ENCODE data around the gene OR7A5. TPM values are rescaled to one million over a fixed set of nuclear protein-coding genes. Genes with fewer than 3 reads are reported as not detected.

Gene OR7A5
- total and polyA plus RNA-seq, 8 donors, result not detected

GRCh38 chr19:14826006-14826405, 9.0 kb downstream of the OR7A5 start:
- Histone ChIP-seq H3K27ac (no peak overlapping the region), H3K4me1 (no peaks in the 10 kb centered on the region), H3K27me3 (peaks cover 0 to 17% (median 2%) of the 10 kb centered on the region in 3 donors), H3K4me3 (no peak overlapping the region), H3K9me3 (peaks cover 0 to 16% (median 7%) of the 10 kb centered on the region in 4 donors), H3K36me3 (no peaks in the 10 kb centered on the region)
- TF ChIP-seq CTCF (IDR thresholded peaks at IDR 0.05) (no peak), POLR2A (IDR thresholded peaks at IDR 0.05) (no peak), POLR2AphosphoS5 (IDR thresholded peaks at IDR 0.05) (no peak), EP300 (IDR thresholded peaks at IDR 0.05) (no peak)
- WGBS, 5 donors, result 87 to 91% (median 89%) methylated on average over 2 of the region's 2 CpGs
- intact Hi-C loops (cut with DNase I; ENCODE audit: low total_unique reads), result no loop called here
- no peak for DNase-seq

- Histone ChIP-seq H3K4me1 (no peaks in the 10 kb centered on the region), H3K27me3 (peaks cover 0 to 17% (median 2%) of the 10 kb centered on the region in 3 donors), H3K4me3 (no peak overlapping the region), H3K27ac (no peak overlapping the region), H3K36me3 (no peaks in the 10 kb centered on the region), H3K9me3 (peaks cover 0 to 16% (median 7%) of the 10 kb centered on the region in 4 donors)
- intact Hi-C loops (cut with DNase I; ENCODE audit: low total_unique reads), result no loop called here
- 59 to 69% (median 60%) methylated on average over 6 of the region's 6 CpGs for WGBS, 5 donors
- no peak for TF ChIP-seq CTCF (IDR thresholded peaks at IDR 0.05)
- no peak for TF ChIP-seq POLR2A (IDR thresholded peaks at IDR 0.05)
- no peak for TF ChIP-seq EP300 (IDR thresholded peaks at IDR 0.05)
- TF ChIP-seq POLR2AphosphoS5 (IDR thresholded peaks at IDR 0.05), result no peak
- DNase-seq, result peak in 1 of 2 donors; percentile 9
Measured at GRCh38 chr19:14821937-14822336, 13.0 kb downstream of the OR7A5 start.

- no peak for DNase-seq
- intact Hi-C loops (cut with DNase I; ENCODE audit: low total_unique reads), result no loop called here
- no peak overlapping the region for H3K4me3 ChIP-seq
- no peak for TF ChIP-seq EP300 (IDR thresholded peaks at IDR 0.05)
- 46 to 73% (median 60%) methylated on average over 8 of the region's 8 CpGs for WGBS, 5 donors
- no peaks in the 10 kb centered on the region for H3K36me3 ChIP-seq
- no peaks in the 10 kb centered on the region for H3K27me3 ChIP-seq
- H3K27ac ChIP-seq, result no peak overlapping the region
- H3K9me3 ChIP-seq, result no peaks in the 10 kb centered on the region
- H3K4me1 ChIP-seq, result no peaks in the 10 kb centered on the region
Measured at GRCh38 chr19:14818588-14818987, 16.4 kb downstream of the OR7A5 start.

GRCh38 chr19:14817052-14817451, 17.9 kb downstream of the OR7A5 start:
- intact Hi-C loops (cut with DNase I; ENCODE audit: low total_unique reads), result no loop called here
- Histone ChIP-seq H3K27me3 (no peaks in the 10 kb centered on the region), H3K4me1 (no peaks in the 10 kb centered on the region), H3K36me3 (no peaks in the 10 kb centered on the region), H3K4me3 (no peak overlapping the region), H3K27ac (no peak overlapping the region), H3K9me3 (no peaks in the 10 kb centered on the region)
- TF ChIP-seq EP300 (IDR thresholded peaks at IDR 0.05) (no peak), POLR2A (IDR thresholded peaks at IDR 0.05) (no peak), POLR2AphosphoS5 (IDR thresholded peaks at IDR 0.05) (no peak), CTCF (IDR thresholded peaks at IDR 0.05) (no peak)
- DNase-seq, result no peak
- WGBS, 5 donors, result 54 to 66% (median 57%) methylated on average over 3 of the region's 3 CpGs

GRCh38 chr19:14814982-14815652, 19.9 kb downstream of the OR7A5 start:
- H3K36me3 ChIP-seq, result no peaks in the 10 kb centered on the region
- intact Hi-C loops (cut with DNase I; ENCODE audit: low total_unique reads), result no loop called here
- no peak for DNase-seq
- no peak for TF ChIP-seq POLR2A (IDR thresholded peaks at IDR 0.05)
- TF ChIP-seq POLR2AphosphoS5 (IDR thresholded peaks at IDR 0.05), result no peak
- no peak for TF ChIP-seq EP300 (IDR thresholded peaks at IDR 0.05)
- no peak for TF ChIP-seq CTCF (IDR thresholded peaks at IDR 0.05)
- H3K27ac ChIP-seq, result no peak overlapping the region
- 50 to 67% (median 56%) methylated on average over 2 of the region's 2 CpGs for WGBS, 5 donors
- no peaks in the 10 kb centered on the region for H3K27me3 ChIP-seq
- no peaks in the 10 kb centered on the region for H3K9me3 ChIP-seq
- no peak overlapping the region for H3K4me3 ChIP-seq
- H3K4me1 ChIP-seq, result no peaks in the 10 kb centered on the region

Data from stomach (tissue), 9 donors.